ENCODE data around the gene WDR88.

Gene WDR88

DNA sequence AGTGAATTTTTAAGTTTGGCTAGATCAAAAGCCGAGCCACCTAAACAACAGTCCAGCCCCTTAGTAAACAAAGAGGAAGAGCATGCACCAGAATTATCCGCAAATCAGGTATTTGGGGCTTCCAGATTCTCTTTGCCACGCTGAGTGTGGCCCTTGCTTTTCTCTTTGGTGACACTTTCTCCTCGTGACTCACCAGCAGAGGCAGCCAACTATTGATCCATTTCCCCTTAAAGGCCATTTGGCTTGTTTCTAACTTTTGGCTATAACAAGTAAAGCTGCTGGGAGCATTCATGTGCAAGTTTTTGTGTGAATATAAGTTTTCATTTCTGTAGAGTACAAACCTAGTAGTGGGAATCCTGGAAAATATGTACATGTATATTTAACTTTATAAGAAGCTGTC, 17.6 kb upstream of the WDR88 start:
- TF ChIP-seq, protein P1, sequence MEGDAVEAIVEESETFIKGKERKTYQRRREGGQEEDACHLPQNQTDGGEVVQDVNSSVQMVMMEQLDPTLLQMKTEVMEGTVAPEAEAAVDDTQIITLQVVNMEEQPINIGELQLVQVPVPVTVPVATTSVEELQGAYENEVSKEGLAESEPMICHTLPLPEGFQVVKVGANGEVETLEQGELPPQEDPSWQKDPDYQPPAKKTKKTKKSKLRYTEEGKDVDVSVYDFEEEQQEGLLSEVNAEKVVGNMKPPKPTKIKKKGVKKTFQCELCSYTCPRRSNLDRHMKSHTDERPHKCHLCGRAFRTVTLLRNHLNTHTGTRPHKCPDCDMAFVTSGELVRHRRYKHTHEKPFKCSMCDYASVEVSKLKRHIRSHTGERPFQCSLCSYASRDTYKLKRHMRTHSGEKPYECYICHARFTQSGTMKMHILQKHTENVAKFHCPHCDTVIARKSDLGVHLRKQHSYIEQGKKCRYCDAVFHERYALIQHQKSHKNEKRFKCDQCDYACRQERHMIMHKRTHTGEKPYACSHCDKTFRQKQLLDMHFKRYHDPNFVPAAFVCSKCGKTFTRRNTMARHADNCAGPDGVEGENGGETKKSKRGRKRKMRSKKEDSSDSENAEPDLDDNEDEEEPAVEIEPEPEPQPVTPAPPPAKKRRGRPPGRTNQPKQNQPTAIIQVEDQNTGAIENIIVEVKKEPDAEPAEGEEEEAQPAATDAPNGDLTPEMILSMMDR (IDR thresholded peaks at IDR 0.05), result no peak

DNA sequence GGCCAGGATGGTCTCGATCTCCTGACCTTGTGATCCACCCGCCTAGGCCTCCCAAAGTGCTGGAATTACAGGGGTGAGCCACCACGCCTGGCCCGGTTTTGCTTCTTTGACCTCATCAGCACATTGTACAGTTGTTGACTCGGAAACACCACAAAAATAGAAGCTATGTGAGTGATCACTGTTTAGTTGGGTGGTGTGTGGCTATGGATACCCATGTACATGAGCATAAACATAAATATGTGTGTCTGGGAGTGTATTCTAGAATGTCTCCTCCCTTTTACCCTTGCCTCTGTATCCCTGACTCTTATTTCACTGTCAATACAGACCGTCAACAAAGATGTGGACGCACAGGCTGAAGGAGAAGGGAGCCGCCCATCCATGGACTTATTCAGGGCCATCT, 14.4 kb upstream of the WDR88 start:
- TF ChIP-seq, protein P1 (IDR thresholded peaks at IDR 0.05), result no peak

DNA sequence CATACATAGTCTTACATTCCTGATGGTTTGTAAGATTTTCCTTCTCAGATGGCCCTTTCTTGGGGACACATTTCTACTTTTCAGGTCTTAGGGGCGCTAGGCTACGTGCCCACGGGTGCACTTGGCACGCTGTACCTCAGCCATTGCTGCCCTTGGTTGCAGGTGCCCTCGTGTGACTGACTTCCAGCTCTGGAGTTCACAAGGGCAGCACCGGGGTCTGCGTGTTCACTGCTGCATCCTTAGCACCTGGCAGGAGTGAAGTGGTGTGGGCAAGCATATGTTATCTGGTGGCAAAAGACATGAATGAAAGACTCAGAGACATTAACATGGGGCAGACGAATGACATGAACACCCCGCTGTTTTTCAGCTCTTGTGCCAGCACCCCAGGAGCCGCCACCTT, 13.3 kb upstream of the WDR88 start:
- TF ChIP-seq, protein P1 (IDR thresholded peaks at IDR 0.05), result no peak

DNA sequence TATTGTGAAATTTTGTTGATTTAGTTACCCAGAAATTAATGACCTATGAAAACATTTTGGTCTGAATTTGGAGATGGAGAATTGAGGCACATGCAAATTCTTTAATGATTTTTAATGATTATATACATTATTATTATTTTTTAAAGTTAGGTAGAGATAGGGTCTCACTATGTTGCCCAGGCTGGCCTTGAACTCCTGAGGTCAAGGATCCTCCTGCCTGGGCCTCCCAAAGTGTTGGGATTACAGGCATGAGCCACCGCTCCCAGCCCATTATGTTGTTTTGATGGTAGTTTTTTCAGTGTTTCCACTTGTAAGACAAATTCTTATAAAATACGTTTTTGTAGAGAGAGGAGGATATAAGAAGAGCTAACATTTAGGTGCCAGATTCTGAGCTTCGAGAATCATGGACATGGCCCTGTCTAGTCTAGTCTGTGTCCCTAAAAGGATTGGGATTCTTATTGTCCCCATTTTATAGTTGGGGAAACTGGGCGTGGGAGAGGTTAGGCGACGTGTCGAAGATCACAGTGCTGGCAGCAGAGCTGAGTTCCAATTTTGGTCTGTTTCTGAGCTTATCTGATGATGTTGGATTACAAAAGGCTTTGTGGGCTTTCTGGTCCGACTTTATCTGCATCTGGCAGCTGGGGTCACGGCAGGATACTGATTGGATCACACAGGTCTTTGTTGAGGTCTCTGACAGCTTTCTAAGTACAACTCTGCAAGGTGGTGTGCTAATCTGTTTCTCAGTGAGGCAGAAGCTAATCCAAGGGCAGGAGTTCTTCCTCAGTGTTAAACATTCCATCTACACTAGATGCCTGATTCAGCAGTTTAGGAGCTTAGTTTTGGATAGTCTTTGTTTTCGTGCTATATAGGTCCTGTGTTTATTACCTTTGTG, 7.5 kb upstream of the WDR88 start:
- TF ChIP-seq, protein P1 (IDR thresholded peaks at IDR 0.05), result no peak

DNA sequence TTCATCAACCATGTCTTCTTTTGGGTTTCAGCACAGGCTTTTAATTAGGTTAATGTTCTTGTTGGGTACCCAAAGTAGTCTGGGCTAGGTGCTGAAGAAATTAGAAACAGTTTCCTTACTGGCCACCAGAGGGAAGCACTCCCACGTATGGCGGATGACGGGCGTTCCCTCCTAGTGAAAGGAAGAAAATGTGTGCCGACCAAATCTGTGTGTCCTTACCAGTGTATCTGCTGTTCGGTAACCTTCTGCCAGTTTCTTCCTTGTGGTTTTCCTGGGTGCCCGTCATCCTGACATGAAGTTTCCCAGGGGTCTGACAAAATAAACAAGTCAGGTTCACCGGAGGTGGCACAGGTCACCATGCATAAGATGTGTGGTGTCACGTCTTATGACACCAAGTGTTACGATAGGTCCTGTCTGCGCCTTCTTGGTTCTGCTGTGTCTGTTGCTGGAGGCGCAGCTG, 6.0 kb upstream of the WDR88 start:
- TF ChIP-seq, protein P1 (IDR thresholded peaks at IDR 0.05), result peak; percentile 75

DNA sequence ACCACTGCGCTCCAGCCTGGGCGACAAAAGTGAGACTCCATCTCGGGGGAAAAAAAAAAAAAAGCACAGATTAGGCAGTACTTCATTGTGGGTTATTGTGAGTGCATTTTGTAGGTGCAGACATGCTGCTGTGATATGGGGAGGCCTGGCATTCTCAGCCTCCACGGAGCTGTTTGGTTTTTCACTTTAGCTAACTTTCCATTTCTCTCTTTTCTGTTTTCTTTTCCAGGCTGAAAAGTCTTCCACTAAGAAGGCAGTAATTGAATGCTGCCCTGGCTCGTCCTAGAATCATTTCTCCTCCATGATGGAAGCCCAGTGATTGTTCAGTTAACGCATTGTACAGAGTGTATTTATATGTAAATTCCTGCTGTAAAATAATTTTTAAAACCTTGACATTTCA, 2.0 kb upstream of the WDR88 start:
- TF ChIP-seq, protein P1 (IDR thresholded peaks at IDR 0.05), result no peak

DNA sequence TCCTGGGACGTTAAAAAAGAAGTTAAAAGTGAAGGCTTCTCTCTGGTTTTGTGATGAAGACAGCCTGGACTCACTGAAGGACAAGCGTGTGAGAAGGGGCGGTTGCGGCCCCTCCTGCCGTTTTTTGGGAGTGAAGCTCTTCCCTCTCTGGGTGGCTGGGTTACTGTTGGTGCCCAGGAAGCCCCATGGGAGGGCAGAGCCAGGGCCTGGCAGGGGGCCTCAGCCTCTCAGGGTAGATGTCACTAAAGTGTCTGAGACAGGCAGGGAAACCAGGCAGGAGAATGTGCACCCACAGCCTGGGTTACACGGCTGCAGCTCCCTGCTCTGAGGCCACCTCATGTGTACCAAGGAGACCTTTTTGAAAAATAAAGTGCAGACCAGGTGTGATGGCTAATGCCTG, 1.5 kb upstream of the WDR88 start:
- TF ChIP-seq, protein P1 (IDR thresholded peaks at IDR 0.05), result no peak

Measured in LNCAP (cell line).